ENCODE measurements around the gene PFKFB2. TPM values are rescaled to one million over a fixed set of nuclear protein-coding genes. Genes with fewer than 3 reads are reported as not detected.

PFKFB2 gene
- total and polyA plus RNA-seq, 2 of the 8 experiments (the other 6 are each of a cell fraction or from before 2014, with no cell fraction given) = 6.7 to 19.1 TPM

GRCh38 chr1:207049514-207049913 is 3.6 kb upstream of the PFKFB2 start:
- WGBS, 2 experiments (ENCODE audit: extremely low coverage in 1 of 2, insufficient coverage in 1 of 2, insufficient read length in 1 of 2, insufficient replicate concordance in 2 of 2, low coverage in 1 of 2, low lambda C conversion rate in 2 of 2, missing lambda C conversion rate in 1 of 2) = 75% methylated on average over 8 of the region's 8 CpGs; no CpG with 5 or more reads in 1 of the 2 experiments
- peaks cover 9 to 12% of the 10 kb centered on the region in 2 experiments for H4K20me1 ChIP-seq (replicated peaks in 1 of 2; ENCODE audit: control insufficient read depth in 1 of 2, insufficient read depth in 2 of 2, low read length in 2 of 2)
- H2BK5ac ChIP-seq (ENCODE audit: low read depth, low read length) = no peak overlapping the region
- H3K79me1 ChIP-seq (ENCODE audit: low read depth, low read length) = no peaks in the 10 kb centered on the region; the same call in 1 of the 2 replicates
- H3K9ac ChIP-seq (replicated peaks in 1 of 4; ENCODE audit: extremely low read depth in 1 of 4, low read depth in 3 of 4, low read length in 3 of 4) = no peak overlapping the region
- H3K56ac ChIP-seq (replicated peaks; ENCODE audit: insufficient read length, low read depth, low read length) = no peak overlapping the region
- peaks cover 3 to 59% of the 10 kb centered on the region in 2 experiments; a peak in 3 of 4 replicates for H3K79me2 ChIP-seq (ENCODE audit: control insufficient read depth in 1 of 2, insufficient read depth in 2 of 2, low read length in 2 of 2)
- FAIRE-seq (no peak), DNase-seq (ENCODE audit: low read depth in 1 of 2, low spot score in 2 of 2) (no peak)
- CTCF ChIA-PET (ENCODE audit: partially characterized antibody) = interaction anchor here (0.8 to 4.2 kb wide), 18 partner anchors 9 to 375 kb away, joined by 3 to 40 read pairs (median 6); partner anchors contain the start of gene C1orf116
- no peaks in the 10 kb centered on the region for H3K27me3 ChIP-seq (replicated peaks in 1 of 4; ENCODE audit: control insufficient read depth in 3 of 4, extremely low read depth in 1 of 4, insufficient read depth in 3 of 4, low read length in 3 of 4)
- no peak overlapping the region for H2AFZ ChIP-seq (ENCODE audit: low read length)
- H2BK12ac ChIP-seq (ENCODE audit: low read depth, low read length) = no peak overlapping the region
- H3K9me3 ChIP-seq (ENCODE audit: insufficient read depth in 2 of 2, low read depth in 1 of 2, low read length in 1 of 2) = no peaks in the 10 kb centered on the region
- no peak overlapping the region for H3K18ac ChIP-seq (ENCODE audit: extremely low read depth, low read length)
- no peak overlapping the region for H3K23ac ChIP-seq (ENCODE audit: insufficient read length)
- H3K4ac ChIP-seq (replicated peaks; ENCODE audit: insufficient read length, low read depth, low read length) = no peak overlapping the region
- peaks cover 5% of the 10 kb centered on the region; the same call in 1 of the 2 replicates for H3K23me2 ChIP-seq (ENCODE audit: low read depth, low read length)
- H3K4me2 ChIP-seq (ENCODE audit: insufficient read depth in 1 of 2, low read depth in 2 of 2, low read length in 2 of 2) = peak overlapping the region in 1 of 2 experiments; percentile 73; a peak in 3 of 4 replicates
- peak overlapping the region; percentile 73 to 99 (median 99); a peak in 7 of 8 replicates for H3K4me3 ChIP-seq (ENCODE audit: extremely low read depth in 1 of 4, insufficient read depth in 2 of 4, low read depth in 3 of 4, low read length in 4 of 4)
- H2AK5ac ChIP-seq (ENCODE audit: low read depth, low read length) = no peak overlapping the region
- H2BK20ac ChIP-seq (ENCODE audit: low read length) = no peak overlapping the region
- no peak overlapping the region for H2BK120ac ChIP-seq (replicated peaks; ENCODE audit: low read depth, low read length)
- no peak overlapping the region for H2BK15ac ChIP-seq (ENCODE audit: low read length)
- H3K4me1 ChIP-seq (replicated peaks in 1 of 4; ENCODE audit: control insufficient read depth in 3 of 4, insufficient read depth in 4 of 4, low read length in 3 of 4) = peaks cover 0 to 8% (median 2%) of the 10 kb centered on the region in 4 experiments; a peak in 3 of 7 replicates
- H4K91ac ChIP-seq (replicated peaks; ENCODE audit: insufficient read length, low read length) = no peak overlapping the region
- H4K8ac ChIP-seq (ENCODE audit: extremely low read depth, insufficient read depth, low read length) = no peak overlapping the region
- POLR2A ChIA-PET (ENCODE audit: partially characterized antibody) = interaction anchor here (0.9 to 2.9 kb wide), 5 partner anchors 11 to 347 kb away, joined by 3 to 15 read pairs (median 3); partner anchors contain the start of gene C1orf116
- no peak overlapping the region for H3K27ac ChIP-seq (ENCODE audit: low read depth, low read length)
- peaks cover 9 to 30% (median 10%) of the 10 kb centered on the region in 4 experiments for H3K36me3 ChIP-seq (ENCODE audit: control insufficient read depth in 2 of 4, insufficient read depth in 4 of 4, low read length in 3 of 4)
- no peak overlapping the region for H4K5ac ChIP-seq (ENCODE audit: insufficient read length, low read depth, low read length)
- no peak overlapping the region for H3K14ac ChIP-seq (ENCODE audit: insufficient read length)
- TF ChIP-seq SP1 (IDR thresholded peaks at IDR 0.05; ENCODE audit: low read depth, low read length) (no peak), EP300 (IDR thresholded peaks at IDR 0.05; ENCODE audit: borderline replicate concordance in 1 of 2, low read depth in 2 of 2, low read length in 2 of 2) (no peak), ASH2L (IDR thresholded peaks at IDR 0.05; ENCODE audit: low read length) (no peak), USF2 (IDR thresholded peaks at IDR 0.05; ENCODE audit: low read length) (no peak), SP4 (IDR thresholded peaks at IDR 0.05; ENCODE audit: low read length) (no peak), RFX5 (IDR thresholded peaks at IDR 0.05; ENCODE audit: borderline replicate concordance, low read depth, low read length) (no peak), SIX5 (IDR thresholded peaks at IDR 0.05; ENCODE audit: low read depth, low read length) (no peak), YY1 (IDR thresholded peaks at IDR 0.05; ENCODE audit: low read depth, low read length) (no peak), RBBP5 (IDR thresholded peaks at IDR 0.05; ENCODE audit: borderline replicate concordance, low read depth, low read length) (no peak), TEAD4 (IDR thresholded peaks at IDR 0.05; ENCODE audit: low read depth, low read length) (no peak)
- TF ChIP-seq, protein P1, sequence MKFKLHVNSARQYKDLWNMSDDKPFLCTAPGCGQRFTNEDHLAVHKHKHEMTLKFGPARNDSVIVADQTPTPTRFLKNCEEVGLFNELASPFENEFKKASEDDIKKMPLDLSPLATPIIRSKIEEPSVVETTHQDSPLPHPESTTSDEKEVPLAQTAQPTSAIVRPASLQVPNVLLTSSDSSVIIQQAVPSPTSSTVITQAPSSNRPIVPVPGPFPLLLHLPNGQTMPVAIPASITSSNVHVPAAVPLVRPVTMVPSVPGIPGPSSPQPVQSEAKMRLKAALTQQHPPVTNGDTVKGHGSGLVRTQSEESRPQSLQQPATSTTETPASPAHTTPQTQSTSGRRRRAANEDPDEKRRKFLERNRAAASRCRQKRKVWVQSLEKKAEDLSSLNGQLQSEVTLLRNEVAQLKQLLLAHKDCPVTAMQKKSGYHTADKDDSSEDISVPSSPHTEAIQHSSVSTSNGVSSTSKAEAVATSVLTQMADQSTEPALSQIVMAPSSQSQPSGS (IDR thresholded peaks at IDR 0.05; ENCODE audit: low read length) = no peak

All from H1 (cell line).